Fibroblast of pulmonary artery (primary cell): ENCODE measurements around the gene CTIF.
A peak's percentile ranks its signal among the peaks of the same experiment; 100 is the strongest.

ENCODE experiments used
- DNase-seq: peaks from one replicate; pipeline ENCODE4 v3.0.0-alpha.2; 2010; ENCODE audit warnings: low read depth
- H3K4me3 ChIP-seq: replicated peaks from 2 replicates; pipeline ENCODE4 v1.5.1; 2011; ENCODE audit warnings: low read depth, mild to moderate bottlenecking, control low read depth, low read length, moderate library complexity
- CTCF ChIP-seq: IDR thresholded peaks from 2 replicates; pipeline ENCODE4 v1.5.1; 2011; ENCODE audit warnings: mild to moderate bottlenecking, control low read depth, low read length, inconsistent platforms; ENCODE audit errors: missing control alignments

Gene CTIF

GRCh38 chr18:48861181-48861708, 322.4 kb downstream of the CTIF start:
- DNase-seq = no peak

GRCh38 chr18:48862132-48862531, 323.3 kb downstream of the CTIF start:
- TF ChIP-seq CTCF = no peak
- H3K4me3 ChIP-seq = no peak overlapping the region
- no peak for DNase-seq

More at GRCh38 chr18:48861181-48861708, 322.4 kb downstream of the CTIF start:
- TF ChIP-seq CTCF = no peak
- no peak overlapping the region for H3K4me3 ChIP-seq

GRCh38 chr18:48862678-48863270, 323.9 kb downstream of the CTIF start:
- TF ChIP-seq CTCF = no peak
- no peak overlapping the region for H3K4me3 ChIP-seq
- DNase-seq = no peak

GRCh38 chr18:48863432-48864065, 324.7 kb downstream of the CTIF start:
- no peak for TF ChIP-seq CTCF
- H3K4me3 ChIP-seq = no peak overlapping the region
- no peak for DNase-seq

GRCh38 chr18:48864876-48865275, 326.0 kb downstream of the CTIF start:
- no peak for TF ChIP-seq CTCF
- DNase-seq = no peak
- no peak overlapping the region for H3K4me3 ChIP-seq

GRCh38 chr18:48866028-48866733, 327.4 kb downstream of the CTIF start:
- no peak overlapping the region for H3K4me3 ChIP-seq
- no peak for TF ChIP-seq CTCF
- peak; percentile 66 for DNase-seq
